NB4 (cell line): ENCODE measurements around the gene HTRA3.

Source experiments
- DNase-seq: peaks from one replicate; pipeline ENCODE4 v3.0.0; 2010; ENCODE audit warnings: low read depth
- H3K4me3 ChIP-seq: one replicate; pipeline ENCODE4 v1.5.1; 2011; ENCODE audit warnings: mild to moderate bottlenecking, low read depth, low read length, moderate library complexity
- MYC ChIP-seq: IDR thresholded peaks from 2 replicates; pipeline ENCODE4 v1.6.1; 2011; ENCODE audit warnings: low read depth, low read length
- POLR2A ChIP-seq: IDR thresholded peaks from 2 replicates; pipeline ENCODE4 v1.6.1; 2011; ENCODE audit warnings: mild to moderate bottlenecking; ENCODE audit not compliant: insufficient read length; ENCODE audit errors: extremely low read depth
- TF ChIP-seq, protein P1 (sequence below): IDR thresholded peaks from 2 replicates; pipeline ENCODE4 v1.6.1; 2011; ENCODE audit warnings: low read depth, low read length
- TF ChIP-seq, protein P2 (sequence below): IDR thresholded peaks from one replicate; pipeline ENCODE4 v1.5.1; 2012; ENCODE audit warnings: low read depth, low read length

The HTRA3 gene

DNA sequence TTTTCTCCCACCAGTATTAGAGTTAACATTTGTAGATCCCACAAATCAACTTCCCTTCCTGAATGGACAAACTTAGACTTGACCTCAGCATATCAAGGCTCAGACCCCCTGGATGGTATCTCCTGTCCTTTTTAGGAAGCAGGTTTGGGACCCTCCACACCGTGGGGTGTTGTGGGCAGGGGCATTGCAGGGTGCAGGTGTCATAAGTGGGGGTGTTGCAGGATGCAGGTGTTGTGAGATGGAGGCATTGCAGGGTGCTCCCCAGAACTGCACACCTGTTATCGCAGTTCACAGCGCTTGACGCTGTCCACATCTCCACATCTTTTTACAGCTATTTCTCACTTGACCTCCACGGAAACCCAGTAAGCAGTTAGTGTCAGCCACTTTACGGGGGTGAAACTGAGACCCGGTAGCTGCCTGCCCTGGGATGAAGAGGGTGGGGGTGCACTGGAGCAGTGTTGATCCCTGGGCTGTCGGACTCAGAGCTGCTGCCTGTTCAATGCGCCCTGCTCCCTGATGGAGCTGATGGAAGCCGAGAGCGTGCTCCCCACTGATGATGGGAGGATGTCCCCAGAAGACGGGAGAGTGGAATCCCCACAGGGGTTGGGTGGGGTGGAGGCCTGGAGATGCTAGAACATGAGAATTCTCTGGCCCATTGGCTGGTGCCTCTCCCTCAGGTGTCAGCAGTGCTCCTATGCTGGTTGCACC lies 45.1 kb upstream of the HTRA3 start:
- no peak for TF ChIP-seq POLR2A
- TF ChIP-seq, protein P1, sequence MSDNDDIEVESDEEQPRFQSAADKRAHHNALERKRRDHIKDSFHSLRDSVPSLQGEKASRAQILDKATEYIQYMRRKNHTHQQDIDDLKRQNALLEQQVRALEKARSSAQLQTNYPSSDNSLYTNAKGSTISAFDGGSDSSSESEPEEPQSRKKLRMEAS, result no peak
- TF ChIP-seq, protein P2, sequence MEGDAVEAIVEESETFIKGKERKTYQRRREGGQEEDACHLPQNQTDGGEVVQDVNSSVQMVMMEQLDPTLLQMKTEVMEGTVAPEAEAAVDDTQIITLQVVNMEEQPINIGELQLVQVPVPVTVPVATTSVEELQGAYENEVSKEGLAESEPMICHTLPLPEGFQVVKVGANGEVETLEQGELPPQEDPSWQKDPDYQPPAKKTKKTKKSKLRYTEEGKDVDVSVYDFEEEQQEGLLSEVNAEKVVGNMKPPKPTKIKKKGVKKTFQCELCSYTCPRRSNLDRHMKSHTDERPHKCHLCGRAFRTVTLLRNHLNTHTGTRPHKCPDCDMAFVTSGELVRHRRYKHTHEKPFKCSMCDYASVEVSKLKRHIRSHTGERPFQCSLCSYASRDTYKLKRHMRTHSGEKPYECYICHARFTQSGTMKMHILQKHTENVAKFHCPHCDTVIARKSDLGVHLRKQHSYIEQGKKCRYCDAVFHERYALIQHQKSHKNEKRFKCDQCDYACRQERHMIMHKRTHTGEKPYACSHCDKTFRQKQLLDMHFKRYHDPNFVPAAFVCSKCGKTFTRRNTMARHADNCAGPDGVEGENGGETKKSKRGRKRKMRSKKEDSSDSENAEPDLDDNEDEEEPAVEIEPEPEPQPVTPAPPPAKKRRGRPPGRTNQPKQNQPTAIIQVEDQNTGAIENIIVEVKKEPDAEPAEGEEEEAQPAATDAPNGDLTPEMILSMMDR, result no peak
- no peak for TF ChIP-seq MYC
- no peak overlapping the region for H3K4me3 ChIP-seq
- no peak for DNase-seq

DNA sequence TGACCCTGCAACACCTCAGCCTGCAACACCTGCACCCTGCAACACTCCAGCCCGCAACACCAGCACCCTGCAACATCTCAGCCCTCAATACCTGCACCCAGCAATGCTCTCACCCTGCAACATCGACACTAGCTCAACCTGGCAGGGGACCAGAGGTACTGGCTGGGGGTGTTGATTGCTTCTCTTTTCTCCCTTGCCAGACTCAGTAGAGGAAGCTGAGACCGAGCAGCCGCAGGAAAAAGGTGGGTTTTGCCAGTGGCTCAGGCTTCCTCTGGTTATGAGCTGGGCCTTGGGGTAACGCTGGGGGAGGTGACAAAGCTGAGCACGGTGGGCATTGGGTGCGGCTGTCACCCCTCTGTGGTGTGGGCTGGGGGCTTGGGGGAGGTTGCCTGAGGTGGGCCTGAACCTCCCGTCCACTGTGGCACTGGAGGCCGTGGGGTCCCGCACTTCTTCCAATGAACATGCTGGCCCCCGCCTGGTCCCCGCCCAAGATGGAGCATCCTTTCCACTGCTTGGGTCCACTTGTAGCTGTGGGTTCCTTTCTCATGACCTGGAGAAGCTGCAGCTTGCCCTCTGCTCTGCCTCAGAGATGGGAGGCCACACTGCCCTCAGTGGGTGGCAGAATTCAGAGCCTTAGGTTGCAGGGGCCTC lies 44.5 kb upstream of the HTRA3 start:
- no peak for DNase-seq

DNA sequence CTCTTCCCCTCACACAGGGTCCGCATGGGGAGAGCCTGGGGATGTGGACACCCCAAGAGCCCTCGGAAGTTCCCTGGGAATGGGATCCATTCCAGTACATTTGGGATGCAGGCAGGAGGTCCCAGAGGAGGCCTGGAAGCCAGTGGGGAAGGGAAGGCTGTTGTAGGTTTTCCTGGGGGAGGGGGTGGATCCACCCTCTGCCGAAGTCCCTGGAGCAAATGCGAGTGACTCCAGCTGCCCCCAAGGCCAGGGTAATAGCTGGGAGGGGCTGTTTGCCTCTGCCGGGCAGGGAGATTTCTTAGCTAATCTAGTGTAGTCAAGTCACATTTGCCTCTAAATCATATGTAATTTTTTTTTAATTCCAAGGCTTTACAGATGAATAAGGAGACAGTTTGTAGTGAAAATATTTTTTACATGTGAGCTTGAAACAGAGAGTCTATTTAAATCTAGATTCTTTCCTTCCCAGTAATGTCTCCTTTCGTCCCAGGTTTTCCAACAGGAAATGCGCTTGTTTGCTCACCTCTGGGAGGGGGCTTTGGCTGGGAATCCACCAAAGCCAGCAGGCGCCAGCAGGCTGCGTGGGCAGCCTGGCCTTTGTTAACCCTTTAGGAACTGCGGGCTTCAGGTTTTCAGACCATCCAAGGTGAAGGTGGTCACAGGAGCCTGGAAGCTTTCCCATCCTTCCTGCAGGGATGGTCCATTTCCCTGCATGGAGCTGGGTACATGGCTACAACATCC lies 43.7 kb upstream of the HTRA3 start:
- TF ChIP-seq, protein P2, result no peak
- TF ChIP-seq POLR2A (no peak), MYC (no peak)
- TF ChIP-seq, protein P1, result no peak
- no peak for DNase-seq
- no peak overlapping the region for H3K4me3 ChIP-seq

More for the DNA sequence above, 44.5 kb upstream of the HTRA3 start:
- no peak overlapping the region for H3K4me3 ChIP-seq
- TF ChIP-seq, protein P2, result no peak
- TF ChIP-seq MYC, result no peak
- TF ChIP-seq POLR2A, result no peak
- TF ChIP-seq, protein P1, result no peak

DNA sequence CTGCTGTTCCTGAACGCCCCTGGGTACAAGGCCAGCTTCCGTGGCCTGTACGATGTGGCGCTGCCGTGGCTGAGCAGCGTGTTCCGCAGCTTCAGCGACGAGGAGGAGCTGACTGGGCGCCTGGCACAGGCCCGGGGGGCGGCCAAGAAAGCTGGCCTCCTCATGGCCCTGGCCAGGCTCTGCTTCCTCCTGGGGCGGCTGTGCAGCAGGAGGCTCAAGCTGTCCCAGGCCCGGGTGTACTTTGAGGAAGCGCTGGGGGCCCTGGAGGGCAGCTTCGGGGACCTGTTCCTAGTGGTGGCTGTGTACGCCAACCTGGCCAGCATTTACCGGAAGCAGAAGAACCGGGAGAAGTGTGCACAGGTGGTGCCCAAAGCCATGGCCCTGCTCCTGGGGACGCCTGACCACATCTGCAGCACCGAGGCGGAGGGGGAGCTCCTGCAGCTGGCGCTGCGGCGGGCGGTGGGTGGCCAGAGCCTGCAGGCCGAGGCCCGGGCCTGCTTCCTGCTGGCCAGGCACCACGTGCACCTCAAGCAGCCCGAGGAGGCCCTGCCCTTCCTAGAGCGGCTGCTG lies 42.3 kb upstream of the HTRA3 start:
- TF ChIP-seq MYC (no peak), POLR2A (no peak)
- TF ChIP-seq, protein P1, result no peak
- TF ChIP-seq, protein P2, result no peak
- no peak for DNase-seq
- H3K4me3 ChIP-seq, result no peak overlapping the region

DNA sequence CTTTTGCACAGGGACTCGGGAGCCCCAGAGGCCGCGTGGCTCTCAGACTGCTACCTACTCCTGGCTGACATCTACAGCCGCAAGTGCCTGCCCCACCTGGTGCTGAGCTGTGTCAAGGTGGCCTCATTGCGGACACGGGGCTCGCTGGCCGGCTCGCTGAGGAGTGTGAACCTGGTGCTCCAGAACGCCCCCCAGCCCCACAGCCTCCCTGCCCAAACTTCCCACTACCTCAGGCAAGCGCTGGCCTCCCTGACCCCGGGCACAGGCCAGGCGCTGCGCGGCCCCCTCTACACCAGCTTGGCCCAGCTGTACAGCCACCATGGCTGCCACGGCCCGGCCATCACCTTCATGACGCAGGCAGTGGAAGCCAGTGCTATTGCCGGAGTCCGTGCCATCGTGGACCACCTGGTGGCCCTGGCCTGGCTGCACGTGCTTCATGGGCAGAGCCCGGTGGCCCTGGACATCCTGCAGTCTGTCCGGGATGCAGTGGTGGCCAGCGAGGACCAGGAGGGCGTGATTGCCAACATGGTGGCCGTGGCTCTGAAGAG lies 41.7 kb upstream of the HTRA3 start:
- no peak overlapping the region for H3K4me3 ChIP-seq
- no peak for DNase-seq
- TF ChIP-seq MYC (no peak), POLR2A (no peak)
